Kidney (tissue), 14 donors: ENCODE results near the gene ZNF764. TPM values are rescaled to one million over a fixed set of nuclear protein-coding genes. Genes with fewer than 3 reads are reported as not detected.

Experiments used
- DNase-seq, 5 donors: peaks; one replicate each; pipeline ENCODE4 v3.0.0-alpha.2; 2013 to 2020
- FAIRE-seq: peaks from 2 replicates; lab custom pipeline; 2012; peaks lifted over from hg19 to GRCh38; lab: Jason Lieb, UNC
- H3K27ac ChIP-seq, 2 donors: one replicate each; pipeline ENCODE4 v1.7.0; 2013; ENCODE audit warnings: low read depth in 2 of 2, low read length in 2 of 2, inconsistent platforms in 1 of 2
- H3K27me3 ChIP-seq: one replicate; pipeline ENCODE4 v1.7.1; 2013; ENCODE audit warnings: low read length, inconsistent platforms; ENCODE audit not compliant: control insufficient read depth, insufficient read depth
- H3K36me3 ChIP-seq, 3 donors: one replicate each; pipeline versions ENCODE4 v1.7.0 to v1.7.1; 2013; ENCODE audit warnings: low read length in 3 of 3, control low read depth in 1 of 3, inconsistent platforms in 1 of 3; ENCODE audit not compliant: insufficient read depth in 3 of 3, control insufficient read depth in 2 of 3
- H3K4me1 ChIP-seq, 3 donors: one replicate each; pipeline versions ENCODE4 v1.7.0 to v1.7.1; 2013; ENCODE audit warnings: low read length in 3 of 3, inconsistent platforms in 1 of 3, low read depth in 1 of 3; ENCODE audit not compliant: control insufficient read depth in 2 of 3, insufficient read depth in 2 of 3
- H3K4me3 ChIP-seq, 3 donors: one replicate each; pipeline versions ENCODE4 v1.7.0 to v1.8.1; 2013; ENCODE audit warnings: low read length in 3 of 3, control low read depth in 1 of 3, inconsistent platforms in 1 of 3
- H3K9ac ChIP-seq, 3 donors: one replicate each; pipeline versions ENCODE4 v1.7.0 to v1.7.1; 2013; ENCODE audit warnings: low read length in 3 of 3, control low read depth in 1 of 3, inconsistent platforms in 1 of 3
- H3K9me3 ChIP-seq, 3 donors: one replicate each; pipeline versions ENCODE4 v1.7.0 to v1.7.1; 2013; ENCODE audit warnings: low read length in 3 of 3, control low read depth in 1 of 3, inconsistent platforms in 1 of 3; ENCODE audit not compliant: control insufficient read depth in 2 of 3, insufficient read depth in 1 of 3
- intact Hi-C: fragments of 100-400 bp; cut with DNase I; formaldehyde crosslinking; loops from one replicate; pipeline ENCODE4 v1.11.1; 2022
- polyA plus RNA-seq: library from polyadenylated mRNA; stranded (reverse); fragments of 350-450 nt; fragmentation: Illumina TruSeq; extraction: RNeasy Lipid Tissue Mini Kit (QIAGEN cat#74804); gene quantifications from one replicate; pipeline ENCODE4 v1.2.3, GENCODE V29; 2014; ENCODE audit warnings: low read depth, low replicate concordance; ENCODE audit not compliant: insufficient read depth
- total RNA-seq: library from RNA; stranded (reverse); fragmentation: NEBNext Ultra II Directional; extraction: Animal tissue kit (Norgen Biotek cat#: 25700); gene quantifications from one replicate; pipeline ENCODE4 v1.2.1, GENCODE V29; 2021
- TF ChIP-seq, protein P1 (sequence below): IDR thresholded peaks from 3 replicates; pipeline ENCODE4 v1.5.1; 2012; ENCODE audit warnings: mild to moderate bottlenecking, moderate library complexity, borderline replicate concordance; ENCODE audit not compliant: insufficient read depth; ENCODE audit errors: extremely low read depth
- donor health status: control.
- donor health status: control.
- donor health status: control.
- donor health status: control.
- donor health status: control.
- donor health status: DM: yes; HTN: yes; CAD: no.
- donor health status: Normal renal cell carcinoma (clear cell type).

ZNF764 gene
- total and polyA plus RNA-seq, 2 donors from 2014 or later: 4.4 to 11.9 TPM

DNA sequence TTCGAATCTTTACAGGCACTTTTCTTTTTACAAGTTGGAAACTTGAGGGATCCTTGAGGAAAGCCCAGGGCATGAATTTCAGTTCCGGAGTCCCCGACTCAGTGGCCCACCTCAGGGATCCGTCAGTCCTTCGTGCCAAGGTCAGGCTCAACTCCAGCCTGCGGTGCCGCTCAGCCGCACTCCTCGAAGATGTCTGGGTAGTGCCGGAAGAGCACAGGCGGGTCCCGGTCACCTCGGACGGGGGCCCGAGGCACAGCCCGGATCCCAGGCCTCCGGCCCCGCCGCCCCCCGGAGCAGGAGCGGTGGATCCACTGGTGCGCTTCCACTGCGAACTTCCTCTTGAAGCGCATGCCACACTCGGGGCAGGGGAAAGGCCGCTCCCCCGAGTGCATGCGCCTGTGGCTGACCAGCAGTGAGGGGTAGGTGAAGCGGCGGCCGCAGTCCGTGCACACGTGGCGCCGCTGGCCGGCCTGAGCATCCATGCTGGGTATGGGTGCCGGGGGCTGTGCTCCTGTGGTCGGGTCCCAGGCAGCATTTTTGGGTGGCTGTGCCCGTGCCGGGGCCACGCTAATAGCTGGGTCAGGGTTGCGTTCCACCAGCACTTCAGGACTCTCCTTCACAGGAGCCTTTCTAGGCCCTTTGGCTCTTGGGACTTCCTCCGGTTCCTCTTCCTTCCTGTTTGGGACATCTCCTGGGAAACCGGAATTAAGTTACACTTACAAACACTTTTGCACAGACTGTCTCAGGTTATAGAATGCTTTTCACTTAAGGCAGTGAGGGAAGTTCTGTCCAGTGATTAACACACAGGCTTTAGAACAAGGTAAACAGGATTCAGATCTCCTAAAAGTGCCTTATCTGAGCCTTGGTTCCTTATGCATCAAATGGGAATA is 11.8 kb upstream of the ZNF764 start:
- no peak for FAIRE-seq
- H3K4me1 ChIP-seq: peaks cover 2 to 13% (median 4%) of the 10 kb centered on the region in 3 donors
- intact Hi-C loops: no loop called here

DNA sequence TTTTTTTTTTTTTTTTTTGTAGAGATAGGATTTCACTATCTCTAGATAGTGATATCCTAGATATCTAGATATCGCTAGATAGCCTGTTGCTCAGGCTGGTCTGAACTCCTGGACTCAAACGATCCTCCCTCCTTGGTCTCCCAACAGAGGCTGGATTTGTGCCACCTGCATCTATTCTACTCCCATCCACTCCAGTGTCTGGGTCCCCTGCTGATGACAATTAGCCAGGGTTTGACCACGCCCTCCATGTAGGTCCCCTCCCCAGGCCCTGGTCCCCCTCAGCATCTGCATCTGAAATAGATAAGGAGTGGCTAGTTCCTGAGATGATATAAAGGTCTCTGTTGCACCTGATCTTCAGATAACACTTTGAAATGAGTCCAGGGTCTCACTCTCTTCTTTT is 11.1 kb upstream of the ZNF764 start:
- intact Hi-C loops: no loop called here
- DNase-seq: no peak
- H3K27ac ChIP-seq: no peak overlapping the region
- no peak overlapping the region for H3K4me3 ChIP-seq
- H3K36me3 ChIP-seq: no peaks in the 10 kb centered on the region
- no peak overlapping the region for H3K9ac ChIP-seq
- peaks cover 2 to 13% (median 4%) of the 10 kb centered on the region in 3 donors for H3K4me1 ChIP-seq
- H3K27me3 ChIP-seq: no peaks in the 10 kb centered on the region
- TF ChIP-seq, protein P1, sequence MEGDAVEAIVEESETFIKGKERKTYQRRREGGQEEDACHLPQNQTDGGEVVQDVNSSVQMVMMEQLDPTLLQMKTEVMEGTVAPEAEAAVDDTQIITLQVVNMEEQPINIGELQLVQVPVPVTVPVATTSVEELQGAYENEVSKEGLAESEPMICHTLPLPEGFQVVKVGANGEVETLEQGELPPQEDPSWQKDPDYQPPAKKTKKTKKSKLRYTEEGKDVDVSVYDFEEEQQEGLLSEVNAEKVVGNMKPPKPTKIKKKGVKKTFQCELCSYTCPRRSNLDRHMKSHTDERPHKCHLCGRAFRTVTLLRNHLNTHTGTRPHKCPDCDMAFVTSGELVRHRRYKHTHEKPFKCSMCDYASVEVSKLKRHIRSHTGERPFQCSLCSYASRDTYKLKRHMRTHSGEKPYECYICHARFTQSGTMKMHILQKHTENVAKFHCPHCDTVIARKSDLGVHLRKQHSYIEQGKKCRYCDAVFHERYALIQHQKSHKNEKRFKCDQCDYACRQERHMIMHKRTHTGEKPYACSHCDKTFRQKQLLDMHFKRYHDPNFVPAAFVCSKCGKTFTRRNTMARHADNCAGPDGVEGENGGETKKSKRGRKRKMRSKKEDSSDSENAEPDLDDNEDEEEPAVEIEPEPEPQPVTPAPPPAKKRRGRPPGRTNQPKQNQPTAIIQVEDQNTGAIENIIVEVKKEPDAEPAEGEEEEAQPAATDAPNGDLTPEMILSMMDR: no peak
- H3K9me3 ChIP-seq: no peaks in the 10 kb centered on the region
- no peak for FAIRE-seq

More for the DNA sequence above, 11.8 kb upstream of the ZNF764 start:
- Histone ChIP-seq H3K9ac (peak overlapping the region in 1 of 3 donors; percentile 34), H3K4me3 (peak overlapping the region in 2 of 3 donors; percentile 4 to 38), H3K27ac (peak overlapping the region; percentile 7 to 53), H3K27me3 (no peaks in the 10 kb centered on the region), H3K36me3 (no peaks in the 10 kb centered on the region), H3K9me3 (no peaks in the 10 kb centered on the region)
- peak in 3 of 5 donors; percentile 65 to 79 (median 75) for DNase-seq
- TF ChIP-seq, protein P1: no peak

- FAIRE-seq: no peak
- DNase-seq: no peak
- TF ChIP-seq, protein P1: no peak
- Histone ChIP-seq H3K4me3 (no peak overlapping the region), H3K9ac (no peak overlapping the region), H3K27ac (peak overlapping the region in 1 of 2 donors; percentile 15), H3K36me3 (no peaks in the 10 kb centered on the region), H3K9me3 (no peaks in the 10 kb centered on the region), H3K27me3 (no peaks in the 10 kb centered on the region), H3K4me1 (peaks cover 2 to 13% (median 4%) of the 10 kb centered on the region in 3 donors)
- intact Hi-C loops: no loop called here
These were observed 9.9 kb upstream of the ZNF764 start for GRCh38 chr16:30567991-30568638.
